Left ventricle myocardium superior (tissue), 1 donor: ENCODE data around the gene CTNNA3. TPM values are rescaled to one million over a fixed set of nuclear protein-coding genes. Genes with fewer than 3 reads are reported as not detected.

Experiments
- microRNA-seq: library from miRNA; unstranded; fragments of <30 nt; microRNA quantifications from one replicate; pipeline ENCODE4 v1.2.0, GENCODE V29; 2020; ENCODE audit warnings: borderline number of aligned reads
- total RNA-seq: library from RNA; stranded (reverse); fragmentation: NEBNext Ultra II Directional; extraction: Animal tissue kit (Norgen Biotek cat#: 25700); gene quantifications from one replicate; pipeline ENCODE4 v1.2.1, GENCODE V29; 2021
- donor health status: DM: no; HTN: yes; CAD: no; lungs with severe emphysema.

The CTNNA3 gene
- total RNA-seq, 1 donor from 2014 or later = 130 TPM

Small RNAs within 50 kb of the gene (microRNA-seq; reads per million reads assigned to microRNA genes)
- 3.9 reads per million for gene MIR7151

Other genes with a start within 250 kb of the CTNNA3 start
- 4.3 TPM for gene DNAJC12, start 142.0 kb upstream of the CTNNA3 start, total RNA-seq
- 16.5 TPM for gene SIRT1, start 188.5 kb upstream of the CTNNA3 start, total RNA-seq